GM12892 (cell line): ENCODE results near the gene PDCD4.

Experiments
- DNase-seq: peaks from one replicate; pipeline ENCODE4 v3.0.0; 2011; ENCODE audit not compliant: insufficient read length
- FAIRE-seq: peaks from 2 replicates; lab custom pipeline; 2011; peaks lifted over from hg19 to GRCh38; lab: Jason Lieb, UNC
- POLR2A ChIP-seq: IDR thresholded peaks from 2 replicates; pipeline ENCODE4 v1.6.1; 2011; ENCODE audit warnings: low read depth, low read length, control low read depth
- POLR2AphosphoS5 ChIP-seq: IDR thresholded peaks from 2 replicates; pipeline ENCODE4 v1.6.1; 2011; ENCODE audit warnings: low read depth, low read length, control low read depth
- TAF1 ChIP-seq: IDR thresholded peaks from 2 replicates; pipeline ENCODE4 v1.6.1; 2011; ENCODE audit warnings: low read depth, mild to moderate bottlenecking, control low read depth, low read length, borderline replicate concordance

The PDCD4 gene

DNA sequence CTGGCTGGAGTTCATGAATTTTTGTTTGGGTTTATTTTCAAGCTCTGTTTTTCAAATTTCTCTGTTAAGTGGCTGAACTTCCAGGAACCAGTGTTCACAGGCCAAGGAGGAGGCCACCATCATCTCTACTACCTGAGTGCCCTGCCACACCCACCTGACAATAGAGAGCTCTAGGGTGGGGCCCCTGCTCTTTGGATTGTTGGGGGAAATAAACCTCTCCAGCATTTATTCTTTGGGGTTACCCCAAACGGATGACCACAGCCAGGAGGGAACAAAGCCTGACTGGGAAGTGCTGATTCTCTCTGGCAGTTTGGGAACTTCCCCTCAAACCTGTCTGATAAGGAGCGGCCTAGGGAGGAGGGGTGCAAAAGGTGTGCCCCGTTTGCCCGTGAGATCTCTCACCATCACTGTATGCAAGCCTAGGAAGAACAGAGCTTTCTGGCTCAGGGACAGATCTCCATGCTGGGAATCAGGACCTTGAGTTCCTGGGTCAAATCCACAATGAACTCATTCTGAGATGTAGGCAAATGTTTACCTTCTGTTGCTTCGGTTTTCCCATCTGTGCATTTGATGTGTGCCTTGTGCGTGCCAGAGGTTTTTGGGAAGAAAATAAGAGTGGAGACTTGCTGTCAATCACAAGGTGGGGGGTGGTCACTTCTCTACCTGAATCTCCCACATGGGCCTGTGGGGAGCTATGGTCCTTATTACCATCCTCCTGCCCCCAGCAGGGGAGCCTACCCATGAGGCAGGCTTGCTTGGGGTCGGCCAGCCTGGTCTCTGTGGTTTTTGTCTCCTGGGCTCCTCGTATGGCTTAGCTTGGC lies 27.7 kb upstream of the PDCD4 start:
- FAIRE-seq (peak; percentile 42), DNase-seq (no peak)
- no peak for TF ChIP-seq POLR2AphosphoS5
- no peak for TF ChIP-seq POLR2A
- TF ChIP-seq TAF1, result no peak

DNA sequence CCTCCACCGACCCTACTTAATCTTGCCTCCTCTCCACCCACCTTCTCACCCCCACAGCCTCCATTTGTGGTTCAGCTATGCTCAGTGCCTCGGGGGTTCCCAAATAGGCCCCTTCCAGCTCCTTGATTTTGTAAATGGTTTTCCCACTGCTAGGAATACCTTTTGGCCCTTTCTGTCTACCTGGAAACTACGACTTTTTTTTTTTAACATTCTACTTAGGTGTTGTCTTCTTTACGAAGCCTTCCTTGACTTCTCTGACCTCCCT lies 27.2 kb upstream of the PDCD4 start:
- TF ChIP-seq POLR2AphosphoS5 (no peak), TAF1 (no peak), POLR2A (no peak)
- DNase-seq, result no peak
- FAIRE-seq, result no peak

DNA sequence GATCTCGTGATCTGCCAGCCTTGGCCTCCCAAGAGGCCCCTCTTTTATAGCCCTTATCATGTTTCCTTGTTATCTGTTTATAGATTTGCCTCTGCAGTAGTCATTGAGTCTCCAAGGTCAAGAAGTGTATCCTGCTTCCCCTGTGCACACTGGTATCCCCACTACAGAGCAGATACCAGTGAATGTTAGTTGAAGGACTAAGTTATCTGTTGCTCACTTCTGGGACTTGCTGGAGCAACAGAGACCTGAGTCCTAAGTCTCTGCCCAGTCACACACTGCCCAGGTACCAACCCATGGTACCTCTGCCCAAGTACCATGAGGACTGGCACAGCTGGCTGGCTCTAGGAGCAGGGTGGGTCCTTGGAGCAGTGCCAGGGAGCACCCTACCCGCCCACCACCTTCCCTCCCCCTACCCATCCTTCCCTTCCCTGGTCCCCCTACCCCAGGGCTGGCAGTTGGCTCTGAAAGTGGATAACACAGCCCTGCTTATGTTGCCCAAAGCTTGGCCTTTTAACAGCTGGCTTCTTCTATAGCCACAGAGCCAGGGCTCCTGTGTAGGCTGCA lies 26.5 kb upstream of the PDCD4 start:
- FAIRE-seq, result no peak
- DNase-seq, result no peak
- TF ChIP-seq POLR2AphosphoS5 (no peak), POLR2A (no peak), TAF1 (no peak)

DNA sequence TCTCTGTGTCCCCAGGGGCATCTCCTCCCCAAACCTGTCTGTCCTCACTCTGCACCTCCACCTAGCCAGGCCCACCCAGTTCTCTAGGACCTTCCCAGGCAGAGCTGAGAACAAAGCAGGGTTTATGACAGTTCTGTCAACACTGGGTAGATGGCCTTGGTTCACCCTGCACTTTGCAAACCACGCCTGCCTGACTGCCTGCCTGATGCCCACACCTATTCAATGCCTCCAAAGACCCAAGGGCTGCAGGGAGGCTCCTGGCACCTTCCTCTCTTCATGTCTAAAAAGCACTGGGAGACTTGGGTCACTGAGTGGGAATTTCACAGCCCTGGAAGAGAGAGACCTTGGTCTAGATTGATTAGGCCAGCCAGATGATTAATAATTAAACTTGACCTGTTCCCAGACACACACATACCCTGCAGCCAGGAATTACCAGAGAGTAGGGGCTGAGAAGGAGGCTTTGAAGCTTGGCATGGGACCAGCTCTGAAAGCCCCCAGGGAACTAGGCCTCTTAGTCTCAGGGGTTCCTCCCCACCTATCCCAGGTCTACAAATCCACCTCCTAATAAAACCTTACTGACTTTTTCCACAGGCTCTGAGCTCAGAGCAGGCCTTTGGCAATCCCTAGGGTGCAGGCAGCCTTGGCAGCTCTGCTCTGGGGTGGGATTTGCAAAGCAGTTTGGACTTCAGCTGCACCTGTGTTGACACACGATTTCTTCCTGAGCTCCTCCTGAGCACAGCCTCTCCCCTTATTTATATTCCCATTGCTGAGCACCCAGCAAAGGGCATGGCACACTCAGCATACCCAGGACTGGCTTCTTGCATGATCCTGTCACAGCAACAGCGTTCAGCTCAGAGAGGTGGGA lies 25.7 kb upstream of the PDCD4 start:
- FAIRE-seq (no peak), DNase-seq (no peak)
- TF ChIP-seq POLR2AphosphoS5, result no peak
- no peak for TF ChIP-seq POLR2A
- no peak for TF ChIP-seq TAF1

DNA sequence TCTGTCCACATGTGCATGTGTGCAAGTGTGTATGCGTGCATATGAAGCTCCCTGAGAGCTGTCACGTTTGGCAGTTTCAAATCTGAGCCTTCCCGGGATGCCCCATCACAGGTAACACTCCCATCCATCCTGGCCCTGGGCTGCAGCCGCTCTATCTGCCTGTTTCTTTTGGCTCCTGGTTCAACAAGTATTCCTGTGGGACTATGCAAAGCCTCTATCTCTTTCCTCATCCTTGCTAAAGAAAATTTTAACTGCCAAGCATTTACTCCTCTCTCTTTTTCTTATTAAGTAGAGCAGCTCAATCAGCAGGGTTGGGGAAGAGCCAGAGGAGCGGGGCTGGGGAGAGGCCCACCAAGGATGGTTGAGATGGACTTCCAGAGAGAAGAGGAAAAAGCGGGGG lies 24.4 kb upstream of the PDCD4 start:
- no peak for DNase-seq
- FAIRE-seq, result no peak
- no peak for TF ChIP-seq TAF1
- TF ChIP-seq POLR2AphosphoS5, result no peak
- TF ChIP-seq POLR2A, result no peak

DNA sequence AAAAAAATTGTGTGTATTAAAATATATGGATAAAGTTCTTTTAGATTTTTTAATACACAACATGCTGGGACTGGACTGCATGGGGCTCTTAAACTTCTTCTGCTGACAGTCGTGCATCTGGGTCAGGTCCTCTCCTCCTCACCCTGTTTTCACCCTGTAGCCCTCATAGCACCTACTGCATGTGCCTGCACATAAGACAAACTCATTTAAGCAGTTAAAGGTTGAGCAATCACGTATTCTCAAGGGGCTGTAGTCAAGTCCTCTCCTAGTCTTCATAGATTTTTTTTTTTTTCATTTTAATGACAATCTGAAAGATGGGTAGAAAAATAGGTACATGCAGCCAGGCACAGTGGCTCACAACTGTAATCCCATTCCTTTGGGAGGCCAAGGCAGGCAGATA lies 23.6 kb upstream of the PDCD4 start:
- DNase-seq (no peak), FAIRE-seq (no peak)
- TF ChIP-seq TAF1 (no peak), POLR2A (no peak), POLR2AphosphoS5 (no peak)

DNA sequence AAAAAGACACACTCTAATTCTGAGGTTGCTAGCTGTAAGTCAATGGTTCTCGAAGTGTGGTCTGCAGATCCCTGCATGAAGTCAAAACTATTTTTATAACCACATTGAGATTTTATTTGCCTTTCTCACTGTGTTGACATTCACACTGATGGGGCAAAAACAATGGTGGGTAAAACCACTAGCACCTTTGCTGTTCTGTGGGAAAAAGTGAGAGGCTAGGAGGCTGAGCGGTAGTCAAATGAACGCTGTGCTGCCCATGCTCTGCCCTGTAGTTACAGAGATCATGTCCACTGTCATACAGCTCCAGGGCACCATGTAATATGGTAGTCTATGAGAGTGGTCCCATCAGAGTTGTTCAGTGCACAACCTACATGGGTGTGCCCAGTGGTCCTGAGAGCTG lies 21.6 kb upstream of the PDCD4 start:
- DNase-seq (no peak), FAIRE-seq (no peak)
- no peak for TF ChIP-seq POLR2AphosphoS5
- TF ChIP-seq POLR2A, result no peak
- no peak for TF ChIP-seq TAF1

DNA sequence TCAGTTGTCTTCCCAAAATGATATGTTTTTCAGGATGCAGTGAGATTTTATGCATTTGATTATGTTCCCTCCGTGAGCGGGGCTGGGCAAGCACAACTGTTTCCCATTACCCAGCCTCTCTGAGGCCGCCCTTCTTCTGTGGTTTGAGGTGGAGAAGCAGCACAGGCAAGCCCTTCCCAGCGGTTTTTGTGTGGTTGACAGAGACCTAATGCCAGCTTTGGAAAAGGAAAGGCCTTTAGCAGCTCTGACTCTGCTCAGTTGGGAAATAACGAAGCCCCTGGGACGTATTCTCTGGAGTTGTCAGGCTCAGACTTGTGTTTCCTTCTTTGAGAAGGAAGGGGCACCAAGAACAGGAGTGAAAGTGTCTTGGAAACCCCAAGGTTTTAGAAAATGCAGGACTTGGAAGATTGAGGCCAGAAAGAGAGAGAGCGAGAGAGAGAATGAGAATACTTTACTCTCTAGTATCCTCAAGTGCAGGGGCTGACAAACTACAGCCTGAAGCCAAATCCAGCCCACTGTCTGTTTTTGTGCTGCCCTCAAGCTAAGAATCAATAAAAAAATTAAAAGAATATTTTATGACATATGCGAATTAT lies 20.6 kb upstream of the PDCD4 start:
- TF ChIP-seq POLR2A (no peak), POLR2AphosphoS5 (no peak), TAF1 (no peak)
- DNase-seq (no peak), FAIRE-seq (no peak)

DNA sequence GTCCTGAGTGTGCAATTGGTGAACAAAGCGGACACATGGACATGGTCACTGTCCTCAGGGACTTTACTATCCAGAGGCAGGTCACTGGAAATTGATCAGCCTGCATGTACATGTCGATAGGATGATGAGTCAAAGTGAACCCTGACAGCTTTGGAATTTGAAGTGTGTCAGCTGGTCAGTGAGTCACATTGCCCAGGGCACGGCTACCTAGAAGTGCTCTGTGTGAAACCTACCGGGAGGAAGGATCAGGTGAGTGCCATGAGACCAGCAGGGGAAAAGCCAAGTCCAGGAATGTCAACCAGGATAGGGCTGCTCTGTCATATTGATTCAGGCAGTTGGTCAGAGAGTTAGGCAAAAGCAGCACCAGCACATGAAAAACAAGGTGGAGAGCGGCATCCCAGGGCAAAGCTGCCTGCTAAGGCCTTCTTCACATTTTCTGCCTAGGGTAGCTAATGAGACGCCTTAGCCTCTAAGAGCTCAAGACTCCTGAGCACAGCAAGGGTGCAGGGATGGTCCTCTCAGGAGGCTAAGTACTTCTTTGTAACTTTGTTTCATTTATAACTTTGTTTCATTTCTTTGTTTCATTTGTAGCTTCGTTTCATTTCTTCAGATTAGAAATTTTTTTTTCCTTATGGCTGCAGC lies 19.4 kb upstream of the PDCD4 start:
- DNase-seq (no peak), FAIRE-seq (peak; percentile 61)
- TF ChIP-seq TAF1, result no peak
- no peak for TF ChIP-seq POLR2A
- TF ChIP-seq POLR2AphosphoS5, result no peak

DNA sequence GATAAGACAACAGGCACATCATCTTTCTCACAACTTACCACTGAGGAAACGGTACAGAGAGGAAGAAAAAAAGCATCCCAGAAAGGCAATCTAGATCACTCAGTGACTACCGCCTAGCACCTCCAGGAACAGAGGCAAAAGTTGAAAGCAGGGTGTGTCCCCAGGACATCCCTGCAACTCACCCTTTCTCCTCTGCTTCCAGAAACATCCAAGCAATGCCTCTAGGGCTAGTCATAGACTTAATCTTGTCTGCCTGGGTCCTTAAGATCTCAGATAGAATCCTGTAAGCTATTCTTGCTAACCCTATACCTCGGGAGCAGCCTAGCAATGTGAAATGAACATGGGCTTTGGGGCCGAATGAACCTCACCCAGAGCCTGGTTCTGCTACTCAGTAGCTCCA lies 18.8 kb upstream of the PDCD4 start:
- no peak for DNase-seq
- FAIRE-seq, result peak; percentile 71
- TF ChIP-seq TAF1, result no peak
- TF ChIP-seq POLR2AphosphoS5, result no peak
- TF ChIP-seq POLR2A, result no peak

DNA sequence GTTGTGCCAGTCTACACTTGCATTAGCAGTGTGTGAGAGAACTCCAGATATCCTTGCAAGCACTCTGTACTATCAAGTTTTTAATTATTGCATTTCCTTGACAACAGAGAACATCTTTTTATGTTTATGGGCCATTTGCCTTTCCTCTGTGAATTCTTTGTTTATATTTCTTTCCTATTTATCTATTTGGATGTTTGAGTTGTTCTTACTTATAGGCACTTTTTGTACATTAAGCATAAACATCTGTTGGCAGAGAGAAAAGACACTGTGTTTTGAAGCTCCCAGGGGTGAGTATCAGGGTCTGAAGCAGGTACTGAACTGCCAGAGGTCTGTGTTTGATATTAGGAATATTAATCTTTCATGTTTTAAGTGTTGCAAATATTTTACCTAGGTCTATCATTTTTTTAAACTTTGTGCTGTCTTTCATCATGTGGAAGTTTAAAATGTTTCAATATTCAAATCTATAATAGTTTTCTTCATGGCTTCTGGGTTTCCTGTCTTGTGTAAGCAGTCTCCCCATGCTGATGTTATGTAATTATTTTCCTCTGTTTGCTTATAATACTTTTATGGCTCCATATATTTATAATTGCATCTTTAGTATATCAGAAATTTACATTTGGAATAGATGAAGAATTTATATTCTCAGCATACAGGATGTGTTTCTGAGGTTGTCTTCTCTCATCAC lies 17.7 kb upstream of the PDCD4 start:
- no peak for DNase-seq
- FAIRE-seq, result no peak
- no peak for TF ChIP-seq POLR2AphosphoS5
- TF ChIP-seq TAF1, result no peak
- no peak for TF ChIP-seq POLR2A

DNA sequence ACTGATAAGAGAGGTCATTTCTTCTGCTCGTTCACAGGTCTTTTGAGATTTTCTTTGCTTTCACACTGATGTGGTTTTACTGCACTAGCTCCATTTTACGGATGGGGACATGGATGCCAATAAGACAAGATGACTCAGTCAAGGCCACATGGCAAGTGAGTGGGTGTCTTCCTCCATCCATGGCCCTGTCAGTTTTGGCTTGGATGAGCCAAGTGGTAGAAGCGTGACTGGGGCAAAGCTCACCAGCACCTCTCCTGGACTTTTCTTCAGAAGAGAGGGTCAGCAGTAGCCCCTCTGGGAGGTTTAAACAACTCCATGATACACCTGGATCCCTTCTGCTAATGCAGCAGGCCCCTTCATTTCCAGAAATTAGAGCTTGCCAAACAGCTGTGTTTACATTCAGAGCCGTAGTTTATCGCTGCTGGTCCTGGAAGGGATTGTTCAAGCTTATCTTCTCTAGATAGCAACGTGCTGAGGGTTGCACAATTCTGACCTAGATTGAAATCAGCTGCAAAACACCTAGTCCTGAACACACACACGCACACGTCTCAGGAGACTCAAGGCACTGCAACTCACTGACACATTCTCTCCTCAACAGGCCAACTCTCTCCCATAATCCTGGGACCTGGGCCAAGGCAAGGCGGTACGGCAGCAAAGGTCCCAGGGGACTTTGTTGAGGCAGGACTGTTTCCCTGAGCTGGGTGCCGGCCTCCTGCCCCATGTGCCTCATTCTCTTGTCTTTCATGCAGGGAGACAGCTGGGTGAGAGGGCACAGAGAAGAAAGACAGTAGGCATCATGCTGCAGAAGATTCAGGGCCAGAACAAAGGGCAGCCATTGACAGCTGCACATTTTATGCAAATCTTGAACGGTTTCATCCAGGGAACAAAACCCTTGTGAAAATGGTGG lies 14.2 kb upstream of the PDCD4 start:
- TF ChIP-seq POLR2AphosphoS5 (0 out of 2 replicates have a peak, but pooled peaks have one; percentile 45), TAF1 (no peak), POLR2A (no peak)
- no peak for DNase-seq
- FAIRE-seq, result peak; percentile 84
